ENCODE results near the gene PLXNA3.
A peak's percentile ranks its signal among the peaks of the same experiment; 100 is the strongest.

The PLXNA3 gene

DNA sequence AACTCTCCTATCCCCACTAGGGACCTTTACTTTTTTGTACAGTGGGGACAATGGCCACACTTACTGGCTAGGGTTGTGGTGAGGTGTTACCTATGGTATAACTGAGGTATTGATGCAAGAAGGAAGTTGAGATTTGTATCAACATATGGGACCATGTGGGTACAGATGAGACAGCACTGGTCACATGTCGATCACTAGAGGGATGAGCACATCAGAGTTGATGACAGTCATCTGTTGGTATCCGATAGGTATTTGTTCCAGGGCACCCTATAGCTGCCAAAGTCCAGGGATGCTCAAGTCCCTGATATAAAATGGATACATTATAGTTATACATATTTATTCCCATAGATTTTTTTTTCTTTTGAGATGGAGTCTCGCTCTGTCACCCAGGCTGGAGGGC lies 44.9 kb downstream of the PLXNA3 start:
- no peak overlapping the region for H3K14ac ChIP-seq (ENCODE audit: low read length in 2 of 2)
- peaks cover 1% of the 10 kb centered on the region for H3K79me1 ChIP-seq (replicated peaks; ENCODE audit: low read length, poor library complexity, severe bottlenecking)
- no peak overlapping the region for H2AK5ac ChIP-seq (ENCODE audit: low read length, severe bottlenecking)
- H3K18ac ChIP-seq (ENCODE audit: low read depth in 1 of 2, low read length in 2 of 2) = no peak overlapping the region
- no peak overlapping the region for H4K8ac ChIP-seq (ENCODE audit: low read length)
- H2BK15ac ChIP-seq (ENCODE audit: low read depth, poor library complexity, severe bottlenecking) = no peak overlapping the region
- H3K36me3 ChIP-seq (ENCODE audit: control insufficient read depth in 1 of 2, insufficient read depth in 2 of 2, low read depth in 1 of 2, low read length in 2 of 2) = peaks cover 12 to 20% of the 10 kb centered on the region in 2 experiments
- no peaks in the 10 kb centered on the region for H3K9me3 ChIP-seq (ENCODE audit: control insufficient read depth, low read length)
- no peak overlapping the region for H4K91ac ChIP-seq (ENCODE audit: low read length)
- no peak overlapping the region for H2BK120ac ChIP-seq (ENCODE audit: low read depth, low read length)
- H3K4ac ChIP-seq (ENCODE audit: low read depth in 1 of 2, low read length in 2 of 2) = no peak overlapping the region
- peaks cover 10% of the 10 kb centered on the region for H3K4me1 ChIP-seq (ENCODE audit: control insufficient read depth, insufficient read depth, low read depth, low read length)
- H2BK5ac ChIP-seq (ENCODE audit: low read depth, low read length, poor library complexity, severe bottlenecking) = no peak overlapping the region
- peaks cover 0 to 4% of the 10 kb centered on the region in 2 experiments for H3K27me3 ChIP-seq (ENCODE audit: control insufficient read depth in 1 of 2, insufficient read depth in 1 of 2, low read length in 2 of 2)
- H2BK12ac ChIP-seq (ENCODE audit: low read length in 2 of 2) = no peak overlapping the region
- DNase-seq = no peak
- 100% methylated on average over 2 of the region's 3 CpGs for WGBS
- no peak overlapping the region for H3K27ac ChIP-seq (ENCODE audit: low read length, poor library complexity, severe bottlenecking)
- no peak overlapping the region for H3K23ac ChIP-seq (ENCODE audit: low read length in 2 of 2)
- H3K9ac ChIP-seq (ENCODE audit: low read length) = no peak overlapping the region
- no peak overlapping the region for H3K4me3 ChIP-seq (ENCODE audit: insufficient read depth in 1 of 2, low read depth in 1 of 2, low read length in 2 of 2)
- H2AFZ ChIP-seq (ENCODE audit: low read depth, low read length) = no peak overlapping the region
- H3K4me2 ChIP-seq (ENCODE audit: low read length, poor library complexity, severe bottlenecking) = no peak overlapping the region

DNA sequence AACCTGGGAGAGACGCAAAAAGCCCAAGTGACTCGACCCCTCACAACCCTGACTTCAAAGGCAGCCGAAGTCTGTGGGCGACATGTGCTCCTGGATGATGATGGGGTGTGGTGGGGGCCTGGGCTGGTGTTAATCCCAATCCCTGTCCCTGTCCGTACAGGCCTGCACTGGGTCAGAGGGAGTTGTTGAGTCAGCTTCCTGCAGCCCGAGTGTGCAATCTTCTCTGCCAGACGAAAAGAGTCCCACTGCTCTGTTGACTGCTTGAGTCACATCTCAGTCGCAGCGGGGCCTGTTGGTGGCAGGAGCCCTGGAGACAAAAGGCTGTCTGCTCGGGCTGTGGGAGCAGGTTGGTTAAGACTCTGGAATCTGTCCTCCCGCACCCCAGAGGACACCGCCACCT lies 47.7 kb downstream of the PLXNA3 start:
- H3K18ac ChIP-seq (ENCODE audit: low read depth in 1 of 2, low read length in 2 of 2) = peak overlapping the region; percentile 4 to 84
- peak; percentile 77 for DNase-seq
- no peak overlapping the region for H4K91ac ChIP-seq (ENCODE audit: low read length)
- no peak overlapping the region for H2AK5ac ChIP-seq (ENCODE audit: low read length, severe bottlenecking)
- peaks cover 0 to 4% of the 10 kb centered on the region in 2 experiments for H3K27me3 ChIP-seq (ENCODE audit: control insufficient read depth in 1 of 2, insufficient read depth in 1 of 2, low read length in 2 of 2)
- H3K27ac ChIP-seq (ENCODE audit: low read length, poor library complexity, severe bottlenecking) = no peak overlapping the region
- H3K23ac ChIP-seq (ENCODE audit: low read length in 2 of 2) = no peak overlapping the region
- H2AFZ ChIP-seq (ENCODE audit: low read depth, low read length) = no peak overlapping the region
- peaks cover 25 to 32% of the 10 kb centered on the region in 2 experiments for H3K36me3 ChIP-seq (ENCODE audit: control insufficient read depth in 1 of 2, insufficient read depth in 2 of 2, low read depth in 1 of 2, low read length in 2 of 2)
- H2BK120ac ChIP-seq (ENCODE audit: low read depth, low read length) = no peak overlapping the region
- WGBS = 30% methylated on average over 6 of the region's 12 CpGs
- H4K8ac ChIP-seq (ENCODE audit: low read length) = no peak overlapping the region
- no peak overlapping the region for H3K4ac ChIP-seq (ENCODE audit: low read depth in 1 of 2, low read length in 2 of 2)
- H3K4me3 ChIP-seq (ENCODE audit: insufficient read depth in 1 of 2, low read depth in 1 of 2, low read length in 2 of 2) = no peak overlapping the region
- H2BK12ac ChIP-seq (ENCODE audit: low read length in 2 of 2) = no peak overlapping the region
- H3K9me3 ChIP-seq (ENCODE audit: control insufficient read depth, low read length) = peaks cover 10% of the 10 kb centered on the region
- H2BK5ac ChIP-seq (ENCODE audit: low read depth, low read length, poor library complexity, severe bottlenecking) = no peak overlapping the region
- H3K4me2 ChIP-seq (ENCODE audit: low read length, poor library complexity, severe bottlenecking) = no peak overlapping the region
- H3K79me1 ChIP-seq (replicated peaks; ENCODE audit: low read length, poor library complexity, severe bottlenecking) = peaks cover 1% of the 10 kb centered on the region
- H3K14ac ChIP-seq (ENCODE audit: low read length in 2 of 2) = no peak overlapping the region
- H2BK15ac ChIP-seq (ENCODE audit: low read depth, poor library complexity, severe bottlenecking) = no peak overlapping the region
- peaks cover 10% of the 10 kb centered on the region for H3K4me1 ChIP-seq (ENCODE audit: control insufficient read depth, insufficient read depth, low read depth, low read length)
- H3K9ac ChIP-seq (ENCODE audit: low read length) = peak overlapping the region; percentile 27

DNA sequence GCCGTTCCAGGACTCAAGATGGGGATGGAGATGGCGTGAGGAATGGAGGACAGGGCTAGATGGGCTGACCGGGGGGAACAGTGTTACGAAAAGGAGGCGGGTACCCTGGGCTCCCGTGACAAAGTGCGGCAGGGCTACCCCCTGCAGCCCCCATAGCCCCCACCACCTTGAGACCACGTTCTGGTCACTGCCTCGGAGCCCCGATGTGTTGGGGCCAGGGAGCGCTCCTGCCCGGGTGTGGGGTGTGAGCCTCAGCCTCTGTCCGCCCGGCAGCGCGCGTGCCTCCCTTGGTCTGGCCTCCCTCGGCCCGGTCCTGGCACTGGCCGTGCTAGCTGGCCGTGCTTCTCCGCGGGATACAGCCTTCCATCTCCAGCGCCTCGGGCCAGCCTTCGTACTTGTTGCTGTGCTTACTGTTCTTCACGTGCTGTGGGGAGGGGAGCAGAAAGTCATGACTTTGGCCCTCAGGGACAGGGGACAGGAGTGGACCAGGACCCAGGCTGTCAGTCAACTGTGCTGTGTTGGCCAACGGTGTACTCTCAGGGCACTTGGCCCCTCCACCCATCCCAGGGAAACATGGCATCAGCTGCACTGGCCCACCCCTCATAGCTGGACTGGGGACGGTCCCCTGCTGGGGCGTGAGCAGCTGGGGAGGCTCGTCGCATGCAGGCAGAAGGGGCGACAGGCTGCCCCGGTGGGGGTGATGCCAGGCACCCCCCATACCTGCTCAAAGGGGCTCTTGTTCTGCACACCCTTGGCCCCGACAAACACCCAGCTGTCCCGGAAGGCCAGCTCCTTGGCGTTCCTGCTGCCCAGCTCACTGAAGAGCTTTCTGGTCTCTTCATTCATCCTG lies 48.6 kb downstream of the PLXNA3 start:
- H3K4ac ChIP-seq (ENCODE audit: low read depth in 1 of 2, low read length in 2 of 2) = no peak overlapping the region
- no peak overlapping the region for H2BK12ac ChIP-seq (ENCODE audit: low read length in 2 of 2)
- DNase-seq = no peak
- peaks cover 0 to 4% of the 10 kb centered on the region in 2 experiments for H3K27me3 ChIP-seq (ENCODE audit: control insufficient read depth in 1 of 2, insufficient read depth in 1 of 2, low read length in 2 of 2)
- no peak overlapping the region for H2AFZ ChIP-seq (ENCODE audit: low read depth, low read length)
- WGBS = 93% methylated on average over 27 of the region's 37 CpGs
- H3K79me1 ChIP-seq (replicated peaks; ENCODE audit: low read length, poor library complexity, severe bottlenecking) = peaks cover 1% of the 10 kb centered on the region
- no peak overlapping the region for H2BK5ac ChIP-seq (ENCODE audit: low read depth, low read length, poor library complexity, severe bottlenecking)
- no peak overlapping the region for H3K18ac ChIP-seq (ENCODE audit: low read depth in 1 of 2, low read length in 2 of 2)
- H2BK120ac ChIP-seq (ENCODE audit: low read depth, low read length) = no peak overlapping the region
- H2AK5ac ChIP-seq (ENCODE audit: low read length, severe bottlenecking) = no peak overlapping the region
- H3K4me1 ChIP-seq (ENCODE audit: control insufficient read depth, insufficient read depth, low read depth, low read length) = peaks cover 10% of the 10 kb centered on the region
- no peak overlapping the region for H3K27ac ChIP-seq (ENCODE audit: low read length, poor library complexity, severe bottlenecking)
- H3K36me3 ChIP-seq (ENCODE audit: control insufficient read depth in 1 of 2, insufficient read depth in 2 of 2, low read depth in 1 of 2, low read length in 2 of 2) = peaks cover 28 to 35% of the 10 kb centered on the region in 2 experiments
- H2BK15ac ChIP-seq (ENCODE audit: low read depth, poor library complexity, severe bottlenecking) = no peak overlapping the region
- H3K14ac ChIP-seq (ENCODE audit: low read length in 2 of 2) = no peak overlapping the region
- peak overlapping the region; percentile 50 for H4K91ac ChIP-seq (ENCODE audit: low read length)
- H3K9me3 ChIP-seq (ENCODE audit: control insufficient read depth, low read length) = peaks cover 10% of the 10 kb centered on the region
- H3K23ac ChIP-seq (ENCODE audit: low read length in 2 of 2) = peak overlapping the region in 1 of 2 experiments; percentile 78
- H3K4me3 ChIP-seq (ENCODE audit: insufficient read depth in 1 of 2, low read depth in 1 of 2, low read length in 2 of 2) = peak overlapping the region in 1 of 2 experiments; percentile 9
- peak overlapping the region; percentile 64 for H4K8ac ChIP-seq (ENCODE audit: low read length)
- no peak overlapping the region for H3K9ac ChIP-seq (ENCODE audit: low read length)
- H3K4me2 ChIP-seq (ENCODE audit: low read length, poor library complexity, severe bottlenecking) = no peak overlapping the region

DNA sequence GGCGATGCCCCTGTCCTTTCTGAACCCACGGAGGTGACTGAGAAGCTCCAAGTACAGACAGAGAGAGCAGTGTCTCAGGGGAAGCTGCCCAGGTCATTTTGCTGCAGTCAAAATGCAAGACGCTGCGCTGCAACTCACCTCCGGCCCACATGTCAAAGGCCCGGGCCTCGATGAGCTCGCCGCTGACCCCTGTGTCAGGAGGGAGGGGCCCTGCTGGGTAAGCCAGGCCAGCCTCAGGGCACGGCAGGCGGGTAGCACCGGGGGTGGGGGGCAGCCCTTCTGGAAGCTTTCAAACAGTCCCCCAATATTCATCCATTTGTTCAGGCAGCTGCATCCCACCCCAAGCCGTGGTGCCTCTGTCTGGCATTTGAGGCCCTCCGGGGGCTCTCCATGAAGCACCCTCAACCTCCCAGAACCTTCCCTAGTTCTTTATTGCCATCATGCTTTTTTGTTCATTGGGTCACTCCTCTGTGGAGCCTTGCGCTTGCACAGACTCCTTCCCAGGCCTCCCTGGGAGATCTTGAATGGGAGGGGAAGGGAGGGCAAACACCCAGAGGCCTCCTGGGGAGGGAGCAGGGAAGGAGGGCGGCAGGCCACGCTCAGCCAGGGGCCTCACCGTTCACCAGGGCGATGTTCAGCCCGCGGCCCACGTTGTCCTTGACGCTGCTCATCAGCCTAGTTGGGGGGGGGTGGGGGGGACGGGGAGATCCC lies 49.7 kb downstream of the PLXNA3 start:
- no peak overlapping the region for H2BK120ac ChIP-seq (ENCODE audit: low read depth, low read length)
- no peak overlapping the region for H2BK5ac ChIP-seq (ENCODE audit: low read depth, low read length, poor library complexity, severe bottlenecking)
- H4K91ac ChIP-seq (ENCODE audit: low read length) = no peak overlapping the region
- no peak overlapping the region for H3K27ac ChIP-seq (ENCODE audit: low read length, poor library complexity, severe bottlenecking)
- no peak overlapping the region for H2BK15ac ChIP-seq (ENCODE audit: low read depth, poor library complexity, severe bottlenecking)
- 92% methylated on average over 16 of the region's 24 CpGs for WGBS
- H3K36me3 ChIP-seq (ENCODE audit: control insufficient read depth in 1 of 2, insufficient read depth in 2 of 2, low read depth in 1 of 2, low read length in 2 of 2) = peaks cover 28 to 43% of the 10 kb centered on the region in 2 experiments
- no peak overlapping the region for H3K23ac ChIP-seq (ENCODE audit: low read length in 2 of 2)
- peaks cover 10% of the 10 kb centered on the region for H3K9me3 ChIP-seq (ENCODE audit: control insufficient read depth, low read length)
- no peaks in the 10 kb centered on the region for H3K27me3 ChIP-seq (ENCODE audit: control insufficient read depth in 1 of 2, insufficient read depth in 1 of 2, low read length in 2 of 2)
- H3K4me3 ChIP-seq (ENCODE audit: insufficient read depth in 1 of 2, low read depth in 1 of 2, low read length in 2 of 2) = no peak overlapping the region
- no peak overlapping the region for H3K4me2 ChIP-seq (ENCODE audit: low read length, poor library complexity, severe bottlenecking)
- H3K18ac ChIP-seq (ENCODE audit: low read depth in 1 of 2, low read length in 2 of 2) = no peak overlapping the region
- no peak overlapping the region for H2BK12ac ChIP-seq (ENCODE audit: low read length in 2 of 2)
- H4K8ac ChIP-seq (ENCODE audit: low read length) = no peak overlapping the region
- no peak overlapping the region for H3K9ac ChIP-seq (ENCODE audit: low read length)
- H2AFZ ChIP-seq (ENCODE audit: low read depth, low read length) = no peak overlapping the region
- no peak overlapping the region for H3K4ac ChIP-seq (ENCODE audit: low read depth in 1 of 2, low read length in 2 of 2)
- H3K14ac ChIP-seq (ENCODE audit: low read length in 2 of 2) = no peak overlapping the region
- peaks cover 10% of the 10 kb centered on the region for H3K4me1 ChIP-seq (ENCODE audit: control insufficient read depth, insufficient read depth, low read depth, low read length)
- H2AK5ac ChIP-seq (ENCODE audit: low read length, severe bottlenecking) = no peak overlapping the region
- peaks cover 4% of the 10 kb centered on the region for H3K79me1 ChIP-seq (replicated peaks; ENCODE audit: low read length, poor library complexity, severe bottlenecking)
- no peak for DNase-seq

Data from mesenchymal stem cell (in vitro differentiated cells and primary cell).